NCI-H1417 (cell line): ENCODE results near the gene STK32C.

Experiments
- DNase-seq, 3 experiments: peaks; one replicate each; lab custom pipeline; 2025; lab: John Stamatoyannopoulos, UW

STK32C gene

DNA sequence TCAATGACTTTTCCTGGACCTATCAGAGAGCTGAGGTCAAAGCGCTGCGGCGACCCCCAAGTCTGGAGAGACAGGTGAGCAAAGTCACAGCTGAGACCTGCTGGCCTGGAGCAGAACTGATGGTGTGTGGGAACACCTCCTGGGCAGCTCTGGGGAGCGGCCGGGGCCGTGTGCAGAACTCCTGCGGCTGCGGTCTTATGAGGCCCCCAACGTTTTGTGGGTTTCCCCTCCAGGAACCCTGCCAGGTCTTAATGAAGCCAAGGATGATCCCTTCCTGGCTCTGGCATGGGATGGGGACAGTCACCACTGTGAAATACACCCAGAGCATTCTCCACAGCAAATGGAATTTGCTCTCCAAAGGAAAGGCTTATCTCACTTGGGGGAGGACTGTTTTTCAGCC lies 94.9 kb downstream of the STK32C start:
- DNase-seq = no peak

DNA sequence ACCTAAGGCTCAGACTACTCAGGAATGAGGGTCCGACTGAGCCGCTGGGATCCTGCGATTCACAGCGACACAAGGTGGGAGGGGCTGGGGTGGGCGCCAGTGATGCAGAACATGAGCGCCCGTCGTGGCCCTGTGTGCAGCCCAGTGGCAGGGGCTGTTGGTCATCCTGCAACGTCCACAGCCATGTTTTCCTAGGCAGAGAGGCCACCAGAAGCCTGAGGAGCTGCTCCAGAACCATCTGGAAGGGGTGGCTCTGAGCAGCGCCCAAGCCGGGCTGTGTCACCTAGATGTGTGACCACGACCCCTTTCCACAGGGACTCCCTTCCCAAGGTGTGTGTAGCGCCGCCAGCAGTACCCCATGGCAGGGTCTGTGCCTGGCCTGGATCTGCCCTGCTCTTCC lies 96.5 kb downstream of the STK32C start:
- DNase-seq = no peak

DNA sequence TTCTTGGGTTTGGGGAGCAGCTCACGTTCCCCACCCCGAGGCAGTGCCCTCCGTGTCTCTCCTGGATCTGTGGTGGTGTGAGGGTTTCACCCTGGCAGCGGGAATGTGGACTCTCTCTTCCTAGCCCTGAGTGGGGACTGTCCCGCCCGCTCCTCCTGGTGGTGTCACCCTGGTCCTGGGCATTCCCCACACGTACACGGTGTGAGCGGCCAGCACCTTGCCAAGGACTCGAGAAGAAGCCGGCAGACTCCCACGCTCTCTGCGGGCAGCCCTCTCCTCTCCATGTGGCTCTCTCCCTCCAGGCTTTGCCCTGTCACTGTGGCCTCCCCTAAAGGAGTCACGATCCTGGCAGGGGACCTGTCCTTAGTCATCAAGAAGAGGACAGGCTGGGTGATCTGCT lies 97.0 kb downstream of the STK32C start:
- no peak for DNase-seq

DNA sequence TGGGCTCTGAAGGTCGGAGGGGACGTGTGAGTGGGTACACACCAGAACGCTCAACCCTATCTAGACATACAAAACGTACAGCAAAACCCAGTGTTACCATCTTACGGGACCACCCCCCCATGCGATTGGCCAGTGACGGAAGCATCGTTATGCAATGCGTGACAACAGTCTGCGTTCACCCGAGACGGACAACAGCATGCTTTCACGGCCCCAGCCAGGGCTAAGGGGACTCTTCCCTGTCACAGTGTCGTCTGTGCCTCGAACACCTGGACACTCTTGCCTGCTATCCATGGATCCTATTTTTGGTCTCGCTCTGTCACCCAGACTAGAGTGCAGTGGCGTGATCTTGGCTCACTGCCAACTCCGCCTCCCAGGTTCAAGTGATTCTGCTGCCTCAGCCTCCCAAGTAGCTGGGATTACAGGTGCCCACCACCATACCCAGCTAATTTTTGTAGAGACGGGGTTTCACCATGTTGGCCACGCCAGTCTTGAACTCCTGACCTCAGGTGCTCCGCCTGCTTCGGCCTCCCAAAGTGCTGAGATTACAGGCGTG lies 97.7 kb downstream of the STK32C start:
- DNase-seq = no peak

DNA sequence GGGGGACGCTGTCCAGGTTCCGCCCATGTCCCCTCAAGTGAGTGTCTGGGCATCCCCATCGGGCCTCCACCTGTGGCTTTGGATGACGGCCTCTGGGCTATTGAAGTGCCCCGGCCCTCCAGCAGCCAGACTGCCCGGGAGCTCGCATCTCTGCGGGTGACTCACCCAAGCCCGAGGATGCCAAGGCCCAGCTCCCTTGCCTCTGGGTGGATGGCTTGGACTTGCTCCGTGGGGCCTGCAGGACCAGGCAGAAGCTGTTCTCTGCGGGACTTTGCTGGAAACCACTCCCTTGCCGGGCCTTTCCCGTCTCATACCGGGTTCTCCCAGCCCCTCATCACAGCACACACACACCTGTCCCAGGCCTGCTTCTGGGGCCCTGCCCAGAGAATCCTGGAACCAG lies 98.6 kb downstream of the STK32C start:
- DNase-seq = no peak

DNA sequence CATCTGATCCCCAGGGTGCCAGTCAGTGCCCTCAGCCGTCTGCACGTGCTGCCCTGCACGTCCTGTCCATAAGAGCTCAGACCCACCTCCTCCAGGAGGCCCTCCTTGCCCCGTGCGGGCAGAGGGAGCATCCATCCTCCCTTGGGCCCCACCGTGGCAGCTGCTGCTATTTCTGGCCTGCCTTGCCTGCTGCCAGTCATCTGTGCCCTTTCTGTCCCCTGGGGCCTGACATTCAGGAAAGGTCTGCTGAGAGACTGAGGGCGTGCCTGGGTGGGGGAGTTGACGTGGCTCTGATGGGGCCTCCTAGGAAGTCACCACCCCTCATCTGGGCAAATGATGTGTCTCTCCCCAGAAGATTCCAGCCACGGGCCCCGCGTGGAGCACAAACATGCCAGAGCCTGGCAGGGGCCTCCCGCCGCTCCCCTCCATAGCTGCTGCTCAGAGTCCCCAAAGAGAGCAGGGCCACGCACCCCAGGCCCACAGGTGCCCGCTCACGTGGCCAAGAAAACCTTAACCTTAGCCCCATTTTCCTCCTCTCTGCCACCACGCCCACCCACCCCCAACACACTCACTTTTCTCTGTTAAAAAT lies 99.2 kb downstream of the STK32C start:
- DNase-seq = no peak

DNA sequence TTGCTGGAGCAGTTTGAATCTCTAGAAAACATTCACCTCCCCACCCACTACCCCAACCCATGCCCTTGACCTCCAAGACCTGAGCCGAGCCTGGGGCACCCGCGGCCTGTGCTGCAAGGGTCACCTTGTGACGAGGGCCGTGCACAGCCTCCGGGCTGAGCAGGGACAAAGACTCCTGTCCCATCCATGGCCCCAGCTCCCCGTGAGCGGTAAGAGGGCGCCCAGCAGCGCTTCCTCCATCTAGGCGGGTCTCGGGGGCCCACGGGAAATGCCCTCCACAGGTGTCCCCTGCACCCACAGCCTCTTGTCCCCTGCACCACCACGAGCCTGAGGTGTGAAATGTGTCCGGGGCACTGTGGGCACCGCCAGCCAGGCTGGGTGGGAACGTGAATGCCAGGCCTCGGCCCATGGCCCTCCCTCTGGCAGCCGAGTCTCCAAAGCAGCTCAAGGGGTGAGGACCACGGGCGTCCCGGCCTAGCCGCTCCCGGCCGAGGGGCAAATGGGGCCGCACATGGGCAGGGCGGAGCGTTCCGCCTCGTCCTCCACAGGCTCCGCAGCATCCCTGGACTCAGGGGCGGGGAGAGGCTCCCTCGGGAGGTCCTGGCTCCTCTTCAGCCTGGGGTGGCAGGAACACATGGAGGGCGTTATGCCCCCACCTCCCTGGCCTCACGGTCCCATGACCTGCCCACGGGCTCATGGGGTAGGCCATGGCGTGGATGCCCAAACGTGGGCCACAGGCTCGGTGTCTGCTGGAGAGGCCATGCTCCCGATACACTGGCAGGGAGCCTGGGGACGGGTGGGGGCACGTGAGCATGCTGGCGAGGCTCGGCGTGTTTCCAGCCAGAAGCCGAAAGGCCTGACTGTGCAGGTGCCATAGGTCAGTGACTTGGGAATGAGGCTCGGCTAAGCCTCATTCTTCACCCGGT lies 100.0 kb downstream of the STK32C start:
- no peak for DNase-seq

DNA sequence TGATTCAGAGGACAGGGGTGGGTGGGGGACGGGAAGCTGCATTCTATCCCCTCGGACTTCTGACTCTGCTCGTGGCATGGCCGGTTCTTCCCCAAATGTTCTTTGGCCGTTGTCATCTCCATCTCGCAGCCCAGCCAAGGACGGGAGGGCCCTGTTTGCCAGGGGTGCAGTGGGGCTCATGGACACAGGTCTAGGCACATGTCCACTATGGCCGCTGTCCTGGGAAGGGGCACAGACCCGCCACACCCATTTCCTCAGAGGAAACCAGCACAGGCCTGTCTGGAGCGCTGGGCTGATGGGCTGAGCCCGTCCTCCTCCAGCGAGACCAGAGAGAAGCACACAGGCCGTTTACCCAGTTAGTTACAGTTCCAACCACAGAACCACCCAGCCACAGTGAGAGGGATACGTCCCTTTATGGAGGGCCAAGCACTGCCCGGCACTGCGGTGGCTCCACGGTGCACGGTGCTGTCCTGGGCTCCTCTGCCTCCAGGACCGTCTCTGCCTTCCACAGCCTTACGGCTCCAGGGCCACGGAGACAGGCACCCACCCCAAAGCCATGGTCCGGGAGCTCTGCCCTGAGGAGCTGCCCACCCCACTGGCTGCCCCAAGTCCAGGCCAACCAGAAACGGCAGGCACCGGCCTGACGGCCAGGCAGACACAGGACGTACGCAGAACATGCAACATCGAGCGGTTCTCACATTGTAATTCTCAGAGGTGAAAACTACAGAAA lies 100.8 kb downstream of the STK32C start:
- DNase-seq = no peak

DNA sequence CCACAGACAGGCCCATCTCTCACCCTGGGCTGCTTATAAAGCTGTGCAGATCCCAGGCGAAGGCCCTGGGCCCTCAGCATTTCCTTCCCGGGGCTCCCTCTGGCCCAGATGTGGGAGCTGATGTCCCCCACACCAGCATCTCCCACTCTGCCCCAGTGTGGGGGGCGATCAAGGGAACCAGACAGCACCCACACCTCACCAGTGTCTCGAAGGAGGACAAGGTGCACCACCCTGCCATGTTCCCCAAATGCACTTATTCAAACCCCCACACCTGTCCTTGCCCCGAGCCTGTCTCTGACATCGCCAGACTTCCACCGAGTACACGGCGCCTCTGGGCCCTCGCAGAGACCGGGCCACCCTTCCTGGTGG lies 101.4 kb downstream of the STK32C start:
- DNase-seq = no peak

DNA sequence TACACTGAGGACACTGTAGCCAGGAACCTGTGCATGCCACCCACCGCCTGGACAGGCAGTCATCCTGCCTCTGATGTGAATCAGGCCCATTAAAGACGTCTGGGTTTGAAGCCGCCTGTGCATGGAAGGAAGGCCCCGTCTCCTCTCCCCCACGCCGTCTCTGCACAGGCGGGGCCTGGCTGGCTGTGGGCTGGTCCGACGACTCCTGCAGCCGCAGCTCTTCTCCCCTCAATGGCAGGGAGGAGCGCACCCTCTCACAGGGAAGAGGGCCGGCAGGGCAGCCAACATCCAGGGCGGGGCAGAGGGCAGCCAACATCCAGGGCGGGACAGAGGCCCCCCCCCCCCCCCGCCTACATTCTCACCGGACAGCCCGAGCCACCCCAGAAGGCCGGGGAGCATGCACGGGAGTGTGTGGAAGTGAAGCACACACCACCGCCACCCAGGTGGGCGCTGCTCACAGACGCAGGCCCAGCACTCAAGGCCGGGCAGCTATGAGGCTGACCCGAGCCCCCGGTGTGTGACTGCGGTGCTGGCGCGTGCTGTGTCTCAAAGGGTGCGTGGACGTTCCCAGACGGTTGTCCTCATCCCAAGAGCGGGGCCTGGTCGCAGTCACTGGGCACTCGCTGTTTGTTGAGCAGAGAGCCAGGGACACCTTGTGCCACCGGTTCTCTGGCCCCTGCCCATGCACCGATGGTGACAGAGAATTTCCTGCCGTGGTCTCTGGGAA lies 101.9 kb downstream of the STK32C start:
- no peak for DNase-seq

DNA sequence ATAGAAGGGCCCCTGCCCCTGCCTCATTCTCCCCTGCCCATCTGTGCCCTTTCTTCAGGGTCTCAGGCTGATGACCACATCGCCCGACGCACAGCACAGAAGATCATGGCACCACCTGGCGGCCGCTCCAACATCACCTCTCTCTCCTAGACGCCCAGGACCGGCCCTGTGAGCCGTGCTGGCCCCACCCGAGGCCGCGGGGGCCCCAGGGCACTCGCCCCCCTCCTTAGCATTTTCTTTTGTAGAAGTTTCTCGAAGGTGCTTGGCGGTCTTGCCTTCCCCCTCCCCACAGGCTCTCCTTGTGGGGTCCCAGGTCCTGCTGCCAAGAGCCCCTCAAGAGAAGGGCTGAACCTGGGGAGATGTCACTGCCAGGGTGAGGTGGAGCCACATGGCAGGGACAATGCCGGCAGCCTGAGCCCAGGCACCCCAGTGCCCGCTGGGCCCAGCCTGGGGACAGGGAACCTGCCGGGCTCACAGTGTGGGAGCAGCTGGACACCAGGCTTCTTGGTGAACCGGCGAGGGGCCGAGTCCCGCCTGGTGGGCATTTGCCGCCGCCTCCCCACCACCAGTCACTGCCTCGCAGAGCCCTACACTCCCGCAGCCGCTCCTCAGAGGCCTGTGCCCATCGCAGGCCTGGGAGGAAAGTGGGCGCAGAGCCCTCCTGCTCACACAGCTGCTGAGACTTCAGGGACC lies 102.8 kb downstream of the STK32C start:
- no peak for DNase-seq

DNA sequence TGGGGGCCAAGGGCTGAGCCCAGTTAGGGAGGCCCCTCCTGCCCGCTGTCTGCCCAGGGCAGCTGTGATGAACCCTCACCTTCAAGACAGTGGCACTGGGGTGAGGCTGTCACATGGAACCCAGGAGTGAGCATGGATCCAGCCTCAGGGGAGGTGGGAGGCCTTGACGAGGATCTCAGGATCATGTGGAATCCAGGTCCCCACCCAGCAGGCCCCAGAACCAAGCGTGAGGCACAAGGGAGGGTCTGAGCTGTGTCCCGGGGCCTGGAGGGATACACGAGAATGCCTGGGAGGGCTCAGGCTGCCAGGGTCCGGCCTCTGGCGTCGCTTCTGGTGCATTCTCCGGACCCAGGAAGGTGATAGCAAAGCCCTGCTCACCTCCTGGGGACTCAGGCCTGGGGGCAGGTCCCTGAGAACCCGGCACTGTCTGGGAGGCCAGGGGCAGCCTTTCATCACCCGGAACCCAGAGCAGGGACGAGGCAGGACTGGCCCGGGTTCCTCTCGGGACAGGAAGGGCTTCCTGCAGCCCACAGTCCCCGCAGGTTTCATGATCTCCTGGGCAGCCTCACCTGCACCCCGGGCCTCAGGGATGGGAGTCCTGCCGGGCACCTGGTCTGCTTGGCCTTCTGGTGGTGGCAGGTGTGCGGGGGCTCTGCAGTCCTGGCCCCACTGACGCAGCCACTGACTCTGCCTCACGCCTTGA lies 103.5 kb downstream of the STK32C start:
- DNase-seq = no peak

DNA sequence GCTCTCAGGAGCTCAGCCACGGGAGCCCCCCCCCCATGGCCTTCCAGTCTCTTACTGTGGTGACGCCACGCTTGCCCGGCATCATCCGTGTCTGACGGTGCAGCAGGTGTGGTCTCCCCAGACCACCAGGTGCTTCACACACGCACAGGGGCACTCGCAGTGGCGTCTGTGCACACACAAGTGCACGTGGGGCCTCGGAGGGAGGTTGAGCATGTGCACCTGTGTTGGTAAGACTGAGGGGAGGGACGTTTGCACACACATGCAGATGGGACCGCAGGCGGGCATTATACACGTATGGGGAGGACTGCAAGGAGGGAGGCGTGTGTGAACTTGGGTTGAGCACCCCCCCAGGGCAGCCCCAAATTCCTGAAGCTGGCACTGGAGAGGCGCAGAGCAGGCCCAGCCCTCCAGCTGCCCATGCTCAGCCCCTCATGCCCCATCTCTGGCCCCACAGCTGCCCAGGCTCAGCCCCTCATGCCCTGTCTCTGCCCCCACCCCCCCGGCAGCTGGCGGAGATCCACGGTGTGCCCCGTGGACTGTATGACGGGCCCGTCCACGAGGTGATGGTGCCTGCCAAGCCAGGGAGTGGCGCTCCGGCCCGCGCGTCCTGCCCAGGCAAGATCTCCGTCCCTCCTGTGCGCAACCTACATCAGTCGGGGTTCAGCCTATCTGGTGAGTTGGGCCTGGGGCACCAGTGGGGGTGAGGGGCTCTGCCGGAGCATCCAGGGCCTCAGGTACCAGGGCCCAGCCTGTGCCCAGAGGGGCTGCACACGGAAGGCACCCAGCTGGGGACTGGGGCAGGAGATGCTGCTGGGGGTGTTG lies 104.3 kb downstream of the STK32C start:
- no peak for DNase-seq

DNA sequence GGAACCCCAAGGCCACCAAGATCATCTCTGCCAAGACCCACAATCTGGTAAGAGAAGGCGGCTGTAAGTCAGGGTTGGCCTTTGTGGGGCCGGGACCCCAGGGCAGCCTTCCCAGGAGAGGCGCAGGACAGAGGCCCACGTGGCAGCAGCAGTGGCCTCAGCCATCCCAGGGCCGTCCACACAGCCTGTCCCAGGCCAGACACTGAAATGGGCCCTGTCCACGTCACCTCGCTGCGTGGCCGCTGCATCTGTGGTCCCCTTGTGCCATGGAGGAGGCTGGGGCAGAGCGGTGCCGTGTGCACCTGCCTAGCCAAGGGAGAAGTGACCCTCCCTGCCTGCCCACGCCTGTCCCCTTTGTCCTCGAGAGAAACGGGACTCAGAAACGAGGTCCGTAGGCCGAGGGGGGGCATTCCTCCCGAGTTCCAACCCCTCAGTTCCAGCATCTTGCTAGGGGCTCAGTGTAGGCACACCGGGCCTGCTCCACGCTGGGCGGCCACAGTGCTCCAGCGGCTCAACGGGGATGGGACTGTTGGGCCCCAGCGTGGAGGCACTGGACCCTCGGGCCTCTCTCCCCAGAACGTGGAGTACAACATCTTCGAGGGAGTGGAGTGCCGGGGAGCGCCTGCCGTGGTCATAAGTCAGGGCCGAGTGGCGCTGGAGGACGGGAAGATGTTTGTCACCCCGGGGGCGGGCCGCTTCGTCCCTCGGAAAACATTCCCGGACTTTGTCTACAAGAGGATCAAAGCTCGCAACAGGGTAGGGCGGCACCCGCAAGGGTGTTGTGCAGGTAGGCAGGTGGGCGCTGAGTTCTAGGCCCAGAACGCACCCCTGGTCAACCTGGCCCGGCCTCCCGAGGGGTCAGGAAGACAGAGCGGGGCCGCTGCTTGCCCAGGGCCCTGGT lies 105.4 kb downstream of the STK32C start:
- no peak for DNase-seq

DNA sequence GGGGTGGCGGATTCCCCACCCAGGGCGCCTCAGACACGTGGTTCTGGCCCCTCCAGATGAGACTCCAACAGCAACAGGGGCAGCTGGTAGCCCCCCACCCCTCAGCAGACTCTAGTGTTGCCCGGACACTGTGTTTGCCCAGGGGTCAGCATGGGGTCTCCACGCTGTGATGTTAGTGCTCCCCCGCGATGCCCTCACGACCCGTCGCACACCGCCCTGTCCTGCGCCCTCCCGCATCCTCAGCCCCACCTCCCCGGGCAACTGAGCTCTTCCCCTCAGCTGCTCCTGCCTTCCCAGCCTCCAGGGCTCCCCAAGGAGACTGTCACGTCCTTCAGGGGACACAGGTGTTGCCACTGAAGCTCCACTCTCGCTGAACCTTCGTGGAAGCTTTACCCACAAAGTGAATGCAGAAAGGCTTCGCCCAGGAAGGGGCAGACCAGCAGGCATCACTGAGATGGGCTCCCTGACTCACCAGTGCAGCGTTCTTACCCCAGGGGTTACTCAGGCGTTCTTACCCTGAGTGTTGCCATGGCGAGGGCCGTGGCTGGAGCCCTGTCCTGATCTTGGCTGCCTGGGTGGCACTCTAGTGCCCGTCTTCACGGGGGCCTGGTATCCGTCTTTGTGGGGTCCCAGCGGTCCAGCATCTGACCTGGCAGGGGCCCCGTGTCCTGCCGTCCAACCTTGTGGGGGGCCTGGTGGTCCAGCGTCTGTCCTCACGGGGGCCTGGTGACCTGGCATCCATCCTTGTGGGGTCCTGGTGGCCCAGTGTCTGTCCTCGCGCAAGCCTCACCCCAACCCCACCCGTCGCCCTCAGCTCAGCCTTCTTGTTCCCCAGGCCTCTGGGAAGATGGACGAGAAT lies 106.4 kb downstream of the STK32C start:
- DNase-seq = no peak

DNA sequence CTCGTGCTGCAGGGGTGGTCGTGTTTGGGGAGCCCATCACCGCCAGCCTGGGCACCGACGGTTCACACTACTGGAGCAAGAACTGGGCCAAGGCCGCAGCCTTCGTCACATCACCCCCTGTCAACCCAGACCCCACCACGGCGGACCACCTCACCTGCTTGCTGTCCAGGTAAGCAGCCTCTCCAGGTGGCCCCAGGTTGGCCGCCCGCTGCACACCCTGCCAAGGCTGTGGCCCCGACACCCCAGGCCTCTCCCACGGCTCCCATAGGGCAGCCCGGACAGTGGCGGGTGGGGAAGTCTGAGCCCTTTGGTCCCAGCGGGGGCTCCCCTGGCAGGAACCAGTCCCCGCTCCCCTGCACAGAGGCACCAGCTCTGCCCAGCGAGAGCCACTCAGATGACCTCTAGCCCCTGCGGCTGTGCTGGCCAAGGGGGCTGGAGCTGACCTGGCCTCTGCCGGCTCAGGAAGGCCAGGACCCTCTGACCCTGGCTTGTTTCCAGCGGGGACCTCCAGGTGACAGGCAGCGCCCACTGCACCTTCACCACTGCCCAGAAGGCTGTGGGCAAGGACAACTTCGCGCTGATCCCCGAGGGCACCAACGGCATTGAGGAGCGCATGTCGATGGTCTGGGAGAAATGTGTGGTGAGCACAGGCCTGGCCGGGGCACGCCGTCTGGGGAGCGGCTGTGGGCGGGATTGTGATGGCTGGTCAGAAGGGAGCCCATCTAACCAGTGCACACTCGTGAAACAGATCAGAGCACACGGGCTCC lies 107.2 kb downstream of the STK32C start:
- no peak for DNase-seq

DNA sequence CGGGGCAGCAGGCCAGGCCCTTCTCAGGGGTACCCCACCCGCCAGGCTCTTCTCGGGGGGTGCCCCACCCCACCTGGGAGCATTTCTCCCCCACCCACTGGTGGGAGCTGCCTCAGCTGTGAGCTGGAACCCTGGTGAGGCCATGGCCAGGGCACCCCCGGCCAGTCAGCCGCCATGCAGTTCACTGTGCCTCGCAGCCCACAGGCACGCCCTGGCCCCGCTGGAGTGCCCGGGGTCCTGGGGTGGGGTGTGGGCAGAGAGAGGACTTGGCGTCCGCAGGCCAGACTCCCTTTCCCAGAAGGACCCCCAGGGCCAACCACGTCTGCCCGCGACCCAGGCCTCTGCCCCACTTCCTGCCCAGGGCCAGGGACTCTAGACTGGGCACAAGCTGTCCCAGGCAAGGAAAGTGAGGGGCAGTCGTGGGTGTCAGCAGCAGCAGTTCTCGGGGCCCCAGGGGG lies 107.9 kb downstream of the STK32C start:
- DNase-seq = no peak
